Esophagus (tissue), 2 donors: Measurements from ENCODE around the gene CPLX3. TPM values are rescaled to one million over a fixed set of nuclear protein-coding genes. Genes with fewer than 3 reads are reported as not detected.
A peak's percentile ranks its signal among the peaks of the same experiment; 100 is the strongest.

Experiments
- H3K27ac ChIP-seq, 2 donors: one replicate each; pipeline ENCODE4 v1.5.1; 2013; ENCODE audit warnings: low read depth in 2 of 2, mild to moderate bottlenecking in 2 of 2, inconsistent platforms in 1 of 2, low read length in 1 of 2, moderate library complexity in 1 of 2
- H3K27me3 ChIP-seq, 2 donors: one replicate each; pipeline ENCODE4 v1.6.1; 2013; ENCODE audit warnings: low read length in 2 of 2, control low read depth in 1 of 2, mild to moderate bottlenecking in 1 of 2; ENCODE audit not compliant: insufficient read depth in 2 of 2, control insufficient read depth in 1 of 2
- H3K36me3 ChIP-seq, 2 donors: one replicate each; pipeline ENCODE4 v1.6.1; 2013; ENCODE audit warnings: low read length in 1 of 2; ENCODE audit not compliant: control insufficient read depth in 2 of 2, insufficient read depth in 2 of 2
- H3K4me1 ChIP-seq, 2 donors: one replicate each; pipeline ENCODE4 v1.6.1; 2013; ENCODE audit warnings: low read length in 1 of 2; ENCODE audit not compliant: control insufficient read depth in 2 of 2, insufficient read depth in 2 of 2
- H3K4me3 ChIP-seq, 2 donors: one replicate each; pipeline ENCODE4 v1.5.1; 2013; ENCODE audit warnings: low read length in 2 of 2, mild to moderate bottlenecking in 2 of 2, low read depth in 1 of 2, moderate library complexity in 1 of 2
- H3K9me3 ChIP-seq, 2 donors: one replicate each; pipeline ENCODE4 v1.6.1; 2013; ENCODE audit warnings: mild to moderate bottlenecking in 2 of 2, low read depth in 1 of 2, low read length in 1 of 2, moderate library complexity in 1 of 2; ENCODE audit not compliant: control insufficient read depth in 2 of 2, insufficient read depth in 1 of 2
- WGBS, 2 donors: extraction: QIAGEN DNeasy Blood & Tissue Kit; methylation state at CpG; one replicate each; pipeline ENCODE4 v1.1.7; 2013; 5-methylcytosine and 5-hydroxymethylcytosine counted together
- polyA plus RNA-seq, 2 donors: library from polyadenylated mRNA; stranded (reverse); fragments of 200-250 nt; gene quantifications; one replicate each; pipeline ENCODE4 v1.2.3, GENCODE V29; 2013
- donor health status: healthy with polysubstance abuse.
- donor health status: Bipolar disorder and iron deficiency.

CPLX3 gene
- polyA plus RNA-seq, 2 donors = 0.48 to 1.2 TPM

GRCh38 chr15:74863239-74864056 is 37.0 kb downstream of the CPLX3 start:
- peaks cover 0 to 2% of the 10 kb centered on the region in 2 donors for H3K36me3 ChIP-seq
- H3K27ac ChIP-seq = peak overlapping the region; percentile 14 to 83
- H3K9me3 ChIP-seq = no peaks in the 10 kb centered on the region
- no peak overlapping the region for H3K4me3 ChIP-seq
- no peaks in the 10 kb centered on the region for H3K27me3 ChIP-seq
- H3K4me1 ChIP-seq = peaks cover 0 to 22% of the 10 kb centered on the region in 2 donors
- 69 to 70% methylated on average over 11 of the region's 11 CpGs for WGBS, 2 donors

DNA sequence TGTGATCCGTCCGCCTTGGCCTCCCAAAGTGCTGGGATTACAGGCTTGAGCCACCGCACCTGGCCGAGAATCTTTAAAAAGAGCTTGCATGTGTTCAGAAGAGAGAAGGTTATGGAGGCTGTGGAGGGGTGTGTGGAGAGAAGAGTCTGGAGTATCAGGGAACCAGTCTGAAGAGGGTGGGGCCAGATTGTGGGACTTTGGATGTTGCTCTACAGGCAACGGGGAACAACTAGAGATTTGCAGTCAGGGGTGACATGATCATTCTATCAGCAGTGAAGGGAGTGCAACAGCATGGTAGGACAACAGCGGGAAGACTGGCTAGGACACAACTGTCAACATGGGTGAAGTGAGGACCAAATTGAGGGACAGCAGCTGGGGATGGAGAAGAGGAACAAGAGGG is 37.9 kb downstream of the CPLX3 start:
- H3K4me3 ChIP-seq = no peak overlapping the region
- no peaks in the 10 kb centered on the region for H3K27me3 ChIP-seq
- peaks cover 0 to 2% of the 10 kb centered on the region in 2 donors for H3K36me3 ChIP-seq
- peaks cover 0 to 20% of the 10 kb centered on the region in 2 donors for H3K4me1 ChIP-seq
- 80 to 89% methylated on average over 6 of the region's 6 CpGs for WGBS, 2 donors
- H3K9me3 ChIP-seq = no peaks in the 10 kb centered on the region
- H3K27ac ChIP-seq = peak overlapping the region; percentile 64 to 91

GRCh38 chr15:74865316-74865715 is 38.9 kb downstream of the CPLX3 start:
- Histone ChIP-seq H3K4me1 (peaks cover 4 to 24% of the 10 kb centered on the region in 2 donors), H3K27me3 (no peaks in the 10 kb centered on the region), H3K9me3 (no peaks in the 10 kb centered on the region), H3K4me3 (no peak overlapping the region), H3K36me3 (peaks cover 0 to 2% of the 10 kb centered on the region in 2 donors), H3K27ac (peak overlapping the region; percentile 84 to 91)
- WGBS, 2 donors = 63 to 71% methylated on average over 2 of the region's 2 CpGs

- Histone ChIP-seq H3K9me3 (no peaks in the 10 kb centered on the region), H3K4me1 (peaks cover 4 to 24% of the 10 kb centered on the region in 2 donors), H3K4me3 (no peak overlapping the region), H3K27me3 (no peaks in the 10 kb centered on the region), H3K36me3 (peaks cover 0 to 2% of the 10 kb centered on the region in 2 donors), H3K27ac (peak overlapping the region; percentile 84 to 95)
- 43 to 57% methylated on average over 6 of the region's 6 CpGs for WGBS, 2 donors
Measured at GRCh38 chr15:74866090-74866489, 39.7 kb downstream of the CPLX3 start.

DNA sequence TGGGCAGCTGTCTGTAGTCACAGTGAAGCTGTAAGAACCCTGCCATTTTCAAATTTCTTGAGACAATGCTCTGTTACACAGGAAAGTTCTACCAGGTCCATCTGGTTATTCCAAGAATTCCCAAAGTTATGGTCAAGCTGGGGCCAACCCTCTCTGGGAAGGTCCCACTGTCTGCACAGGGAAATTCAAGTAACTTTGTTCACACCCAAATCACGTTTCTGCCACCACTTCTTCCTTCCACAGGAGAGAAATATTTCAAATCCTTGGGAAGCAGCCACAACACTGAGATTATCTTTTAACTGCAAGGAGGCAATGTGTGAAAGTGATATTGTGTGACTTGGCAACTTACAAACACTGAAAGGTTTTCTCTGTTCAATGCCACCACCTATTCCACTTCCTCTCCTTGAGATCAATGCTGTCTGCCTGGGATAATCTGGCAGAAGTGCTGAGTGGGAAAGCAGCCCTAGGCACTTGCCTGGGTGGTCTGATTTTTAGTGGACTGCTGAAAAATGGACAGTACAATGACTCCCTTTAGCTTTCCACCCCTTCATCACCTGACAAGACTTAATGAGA is 41.1 kb downstream of the CPLX3 start:
- no peaks in the 10 kb centered on the region for H3K9me3 ChIP-seq
- peaks cover 0 to 2% of the 10 kb centered on the region in 2 donors for H3K36me3 ChIP-seq
- no peak overlapping the region for H3K4me3 ChIP-seq
- H3K4me1 ChIP-seq = peaks cover 4 to 22% of the 10 kb centered on the region in 2 donors
- 24 to 47% methylated on average over 1 of the region's 1 CpG for WGBS, 2 donors
- no peaks in the 10 kb centered on the region for H3K27me3 ChIP-seq
- H3K27ac ChIP-seq = peak overlapping the region; percentile 80 to 95

GRCh38 chr15:74868059-74868458 is 41.6 kb downstream of the CPLX3 start:
- Histone ChIP-seq H3K27ac (peak overlapping the region; percentile 80 to 95), H3K36me3 (peaks cover 0 to 2% of the 10 kb centered on the region in 2 donors), H3K27me3 (no peaks in the 10 kb centered on the region), H3K4me3 (no peak overlapping the region), H3K9me3 (no peaks in the 10 kb centered on the region), H3K4me1 (peaks cover 4 to 22% of the 10 kb centered on the region in 2 donors)
- WGBS, 2 donors = 52 to 60% methylated on average over 6 of the region's 6 CpGs

GRCh38 chr15:74869372-74869725 is 42.9 kb downstream of the CPLX3 start:
- H3K4me3 ChIP-seq = no peak overlapping the region
- H3K27ac ChIP-seq = peak overlapping the region; percentile 93 to 97
- H3K4me1 ChIP-seq = peaks cover 4 to 21% of the 10 kb centered on the region in 2 donors

DNA sequence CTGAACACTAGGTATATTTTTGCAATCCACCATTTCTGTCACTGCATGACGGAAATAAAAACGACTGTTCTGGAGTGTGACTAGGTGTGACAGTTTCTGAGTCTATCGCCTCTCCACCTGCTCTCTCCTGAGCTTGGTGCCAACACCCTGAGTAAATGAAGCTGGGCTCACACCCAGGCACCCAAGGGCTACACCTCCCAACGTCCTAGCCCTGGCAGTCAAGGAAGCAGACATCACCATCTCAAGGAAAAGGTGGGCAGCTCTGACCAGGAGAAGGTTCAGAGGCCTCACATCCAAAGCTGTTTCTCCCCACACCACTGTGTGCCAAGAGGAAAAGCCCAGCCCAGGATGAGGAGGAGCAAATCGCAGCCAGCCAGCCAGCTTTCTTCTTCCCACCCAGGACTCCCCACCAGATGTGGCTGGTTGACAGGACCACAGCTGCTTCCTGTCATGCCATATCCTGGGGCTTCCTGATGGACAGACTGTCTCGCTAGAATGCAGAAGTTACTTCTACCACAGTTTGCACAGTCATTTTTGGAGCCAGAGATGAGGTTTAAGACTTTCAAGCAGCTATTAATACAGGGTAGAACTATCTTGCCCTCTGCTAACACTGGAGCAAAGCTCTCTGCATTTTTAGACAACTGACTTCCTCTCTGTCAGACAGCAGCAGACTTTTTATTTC is 43.4 kb downstream of the CPLX3 start:
- Histone ChIP-seq H3K36me3 (peaks cover 0 to 2% of the 10 kb centered on the region in 2 donors), H3K27me3 (no peaks in the 10 kb centered on the region), H3K27ac (peak overlapping the region; percentile 93 to 97), H3K4me3 (no peak overlapping the region), H3K9me3 (no peaks in the 10 kb centered on the region), H3K4me1 (peaks cover 4 to 18% of the 10 kb centered on the region in 2 donors)
- WGBS, 2 donors = 17 to 22% methylated on average over 6 of the region's 6 CpGs

More at GRCh38 chr15:74869372-74869725, 42.9 kb downstream of the CPLX3 start:
- Histone ChIP-seq H3K27me3 (no peaks in the 10 kb centered on the region), H3K36me3 (peaks cover 0 to 2% of the 10 kb centered on the region in 2 donors), H3K9me3 (no peaks in the 10 kb centered on the region)

GRCh38 chr15:74870436-74871215 is 44.2 kb downstream of the CPLX3 start:
- WGBS, 2 donors = 15 to 17% methylated on average over 6 of the region's 6 CpGs
- Histone ChIP-seq H3K27me3 (no peaks in the 10 kb centered on the region), H3K4me3 (peak overlapping the region in 1 of 2 donors; percentile 13), H3K27ac (peak overlapping the region; percentile 92 to 93), H3K9me3 (no peaks in the 10 kb centered on the region), H3K36me3 (peaks cover 0 to 2% of the 10 kb centered on the region in 2 donors), H3K4me1 (peaks cover 4 to 17% of the 10 kb centered on the region in 2 donors)
